ENCODE results near the gene MAL.

Gene MAL

GRCh38 chr2:95019572-95019971 lies 5.9 kb upstream of the MAL start:
- H3K27ac ChIP-seq (replicated peaks): no peak overlapping the region
- no peak for DNase-seq (ENCODE audit: low read depth in 1 of 2, low spot score in 1 of 2)
- peaks cover 11% of the 10 kb centered on the region for H3K27me3 ChIP-seq (ENCODE audit: insufficient read depth, poor library complexity, severe bottlenecking)
- H3K4me3 ChIP-seq (replicated peaks; ENCODE audit: insufficient read depth, low read length): no peak overlapping the region
- no peak for TF ChIP-seq REST (IDR thresholded peaks at IDR 0.05; ENCODE audit: insufficient replicate concordance, low read depth)

- Histone ChIP-seq H3K27me3 (ENCODE audit: insufficient read depth, poor library complexity, severe bottlenecking) (peaks cover 16% of the 10 kb centered on the region), H3K4me3 (replicated peaks; ENCODE audit: insufficient read depth, low read length) (no peak overlapping the region), H3K27ac (replicated peaks) (no peak overlapping the region)
- DNase-seq (ENCODE audit: low read depth in 1 of 2, low spot score in 1 of 2): no peak
- TF ChIP-seq CTCF (IDR thresholded peaks at IDR 0.05; ENCODE audit: insufficient read depth, low read length) (no peak), GABPA (IDR thresholded peaks at IDR 0.05; ENCODE audit: low read depth) (no peak)
These were observed 5.1 kb upstream of the MAL start for GRCh38 chr2:95020275-95021022.

- H3K4me3 ChIP-seq (replicated peaks; ENCODE audit: insufficient read depth, low read length): no peak overlapping the region
- DNase-seq (ENCODE audit: low read depth in 1 of 2, low spot score in 1 of 2): no peak
- peaks cover 21% of the 10 kb centered on the region for H3K27me3 ChIP-seq (ENCODE audit: insufficient read depth, poor library complexity, severe bottlenecking)
- no peak for TF ChIP-seq GABPA (IDR thresholded peaks at IDR 0.05; ENCODE audit: low read depth)
- TF ChIP-seq CTCF (IDR thresholded peaks at IDR 0.05; ENCODE audit: insufficient read depth, low read length): no peak
- no peak for TF ChIP-seq REST (IDR thresholded peaks at IDR 0.05; ENCODE audit: insufficient replicate concordance, low read depth)
- TF ChIP-seq SPI1 (IDR thresholded peaks at IDR 0.05; ENCODE audit: borderline replicate concordance, low read depth): no peak
- TF ChIP-seq POLR2AphosphoS5 (IDR thresholded peaks at IDR 0.05; ENCODE audit: low read depth): no peak
- H3K27ac ChIP-seq (replicated peaks): no peak overlapping the region
These were observed 4.5 kb upstream of the MAL start for GRCh38 chr2:95021023-95021416.

GRCh38 chr2:95021847-95022246 lies 3.7 kb upstream of the MAL start:
- DNase-seq (ENCODE audit: low read depth in 1 of 2, low spot score in 1 of 2): no peak
- Histone ChIP-seq H3K27ac (replicated peaks) (no peak overlapping the region), H3K4me3 (replicated peaks; ENCODE audit: insufficient read depth, low read length) (no peak overlapping the region), H3K27me3 (ENCODE audit: insufficient read depth, poor library complexity, severe bottlenecking) (peaks cover 27% of the 10 kb centered on the region)
- TF ChIP-seq GABPA (IDR thresholded peaks at IDR 0.05; ENCODE audit: low read depth): no peak
- no peak for TF ChIP-seq CTCF (IDR thresholded peaks at IDR 0.05; ENCODE audit: insufficient read depth, low read length)
- TF ChIP-seq POLR2AphosphoS5 (IDR thresholded peaks at IDR 0.05; ENCODE audit: low read depth): no peak
- no peak for TF ChIP-seq SPI1 (IDR thresholded peaks at IDR 0.05; ENCODE audit: borderline replicate concordance, low read depth)
- TF ChIP-seq REST (IDR thresholded peaks at IDR 0.05; ENCODE audit: insufficient replicate concordance, low read depth): no peak

All from HL-60 (cell line).